ENCODE results near the gene PLEK.
"Not testable (repeated sequence)": the region's sequence is repeated elsewhere in the genome, so short reads cannot be mapped to it uniquely, and the experiment has no call there.

Gene PLEK

DNA sequence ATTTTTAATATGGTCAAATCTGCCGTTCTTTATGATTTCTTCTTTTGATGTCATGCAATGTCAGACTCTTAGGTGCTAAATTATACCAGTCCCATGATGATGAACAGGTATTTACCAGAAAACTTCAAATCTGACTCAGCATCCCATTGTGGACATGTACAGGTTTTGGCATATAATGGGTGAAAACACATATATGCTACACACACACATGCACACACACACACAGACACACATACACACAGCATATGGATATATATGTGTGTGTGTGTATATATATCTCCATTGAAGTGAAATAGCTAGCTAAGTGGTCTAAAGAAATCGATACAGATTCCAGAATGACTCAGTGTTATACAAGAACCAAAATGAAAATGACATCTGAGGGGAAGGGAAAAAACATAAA lies 7.4 kb downstream of the PLEK start:
- in situ Hi-C loops (cut with HindIII; ENCODE audit: low pct_ligation_motif_present, low sequenced_read_pairs) = no loop called here
- Histone ChIP-seq H3K4me3 (ENCODE audit: low read depth, low read length) (no peak overlapping the region), H3K27me3 (replicated peaks) (no peaks in the 10 kb centered on the region), H3K27ac (no peak overlapping the region), H3K36me3 (replicated peaks) (no peaks in the 10 kb centered on the region)
- DNase-seq = no peak
- no peak for TF ChIP-seq CTCF (IDR thresholded peaks at IDR 0.05; ENCODE audit: low read depth, low read length, missing control alignments)

DNA sequence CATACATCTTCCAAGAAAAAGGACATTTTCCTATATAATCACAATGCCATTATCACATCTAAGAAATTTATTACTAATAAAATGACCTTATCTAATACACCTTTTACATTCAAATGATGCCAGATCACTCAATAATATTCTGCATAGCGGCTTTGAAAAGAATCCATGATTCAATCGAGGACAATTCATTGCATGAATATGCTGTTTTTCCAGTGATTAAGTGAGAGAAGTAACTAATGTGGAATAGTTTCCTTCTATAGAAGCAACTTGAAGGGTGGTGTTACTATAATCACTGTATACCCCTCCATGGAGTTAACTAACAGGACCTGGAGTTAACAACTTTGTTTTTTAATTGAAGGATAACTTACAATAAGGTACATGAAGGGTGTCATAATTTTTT lies 9.1 kb downstream of the PLEK start:
- H3K27me3 ChIP-seq (replicated peaks) = no peaks in the 10 kb centered on the region
- no peaks in the 10 kb centered on the region for H3K36me3 ChIP-seq (replicated peaks)
- no peak for TF ChIP-seq CTCF (IDR thresholded peaks at IDR 0.05; ENCODE audit: low read depth, low read length, missing control alignments)
- H3K27ac ChIP-seq = no peak overlapping the region
- no peak for DNase-seq
- in situ Hi-C loops (cut with HindIII; ENCODE audit: low pct_ligation_motif_present, low sequenced_read_pairs) = no loop called here
- H3K4me3 ChIP-seq (ENCODE audit: low read depth, low read length) = no peak overlapping the region

DNA sequence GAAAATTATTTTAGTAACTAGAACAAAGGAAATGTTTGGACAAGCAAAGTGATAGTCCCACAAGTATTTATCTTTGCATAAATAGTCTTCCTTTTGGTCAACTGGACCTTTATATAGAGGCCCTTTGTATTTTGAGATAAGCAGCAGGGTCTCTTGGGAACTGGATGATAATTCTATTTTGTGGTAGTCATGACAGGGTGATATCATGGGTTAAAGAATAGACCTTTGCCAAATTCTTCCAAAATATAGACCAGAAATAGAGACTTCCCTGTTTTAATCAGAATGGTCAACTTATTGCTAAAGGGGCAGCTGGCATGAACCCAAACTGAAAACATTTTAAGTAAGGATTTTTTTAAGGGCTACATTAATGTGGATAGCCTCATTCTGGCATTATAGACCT lies 10.5 kb downstream of the PLEK start:
- in situ Hi-C loops (cut with HindIII; ENCODE audit: low pct_ligation_motif_present, low sequenced_read_pairs) = no loop called here
- no peak overlapping the region for H3K27ac ChIP-seq
- H3K27me3 ChIP-seq (replicated peaks) = no peaks in the 10 kb centered on the region
- no peaks in the 10 kb centered on the region for H3K36me3 ChIP-seq (replicated peaks)
- H3K4me3 ChIP-seq (ENCODE audit: low read depth, low read length) = no peak overlapping the region
- TF ChIP-seq CTCF (IDR thresholded peaks at IDR 0.05; ENCODE audit: low read depth, low read length, missing control alignments) = no peak
- DNase-seq = no peak

DNA sequence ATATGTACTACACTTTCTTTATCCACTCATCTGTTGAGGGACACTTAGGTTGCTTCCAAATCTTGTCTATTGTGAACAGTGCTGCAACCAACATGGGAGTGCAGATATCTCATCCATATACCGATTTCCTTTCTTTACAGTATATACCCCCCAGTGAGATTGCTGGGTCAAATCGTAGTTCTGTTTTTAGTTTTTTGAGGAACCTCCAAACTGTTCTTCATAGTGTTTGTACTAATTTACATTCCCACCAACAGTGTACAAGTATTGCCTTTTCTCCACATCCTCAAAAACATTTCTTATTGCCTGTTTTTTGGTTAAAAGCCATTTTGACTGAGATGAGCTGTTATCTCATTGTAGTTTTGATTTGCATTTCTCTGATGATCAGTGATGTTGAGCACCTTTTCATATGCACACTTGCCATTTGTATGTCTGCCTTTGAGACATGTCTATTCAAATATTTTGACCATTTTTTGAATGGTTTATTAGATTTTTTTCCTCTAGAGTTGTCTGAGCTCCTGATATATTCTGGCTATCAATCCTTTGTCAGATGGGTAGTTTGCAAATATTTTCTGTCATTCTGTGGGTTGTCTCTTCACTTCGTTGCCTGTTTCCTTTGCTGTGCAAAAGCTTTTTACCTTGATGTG lies 12.2 kb downstream of the PLEK start:
- DNase-seq = no peak
- TF ChIP-seq CTCF (IDR thresholded peaks at IDR 0.05; ENCODE audit: low read depth, low read length, missing control alignments) = no peak
- no peaks in the 10 kb centered on the region for H3K27me3 ChIP-seq (replicated peaks)
- H3K27ac ChIP-seq = no peak overlapping the region
- no peak overlapping the region for H3K4me3 ChIP-seq (ENCODE audit: low read depth, low read length)
- H3K36me3 ChIP-seq (replicated peaks) = no peaks in the 10 kb centered on the region
- in situ Hi-C loops (cut with HindIII; ENCODE audit: low pct_ligation_motif_present, low sequenced_read_pairs) = no loop called here

- H3K27me3 ChIP-seq (replicated peaks); H3K4me3 ChIP-seq (ENCODE audit: low read depth, low read length); DNase-seq; H3K36me3 ChIP-seq (replicated peaks); H3K27ac ChIP-seq; in situ Hi-C loops (cut with HindIII; ENCODE audit: low pct_ligation_motif_present, low sequenced_read_pairs): not testable (repeated sequence)
These were observed 13.7 kb downstream of the PLEK start for GRCh38 chr2:68378779-68379178.

DNA sequence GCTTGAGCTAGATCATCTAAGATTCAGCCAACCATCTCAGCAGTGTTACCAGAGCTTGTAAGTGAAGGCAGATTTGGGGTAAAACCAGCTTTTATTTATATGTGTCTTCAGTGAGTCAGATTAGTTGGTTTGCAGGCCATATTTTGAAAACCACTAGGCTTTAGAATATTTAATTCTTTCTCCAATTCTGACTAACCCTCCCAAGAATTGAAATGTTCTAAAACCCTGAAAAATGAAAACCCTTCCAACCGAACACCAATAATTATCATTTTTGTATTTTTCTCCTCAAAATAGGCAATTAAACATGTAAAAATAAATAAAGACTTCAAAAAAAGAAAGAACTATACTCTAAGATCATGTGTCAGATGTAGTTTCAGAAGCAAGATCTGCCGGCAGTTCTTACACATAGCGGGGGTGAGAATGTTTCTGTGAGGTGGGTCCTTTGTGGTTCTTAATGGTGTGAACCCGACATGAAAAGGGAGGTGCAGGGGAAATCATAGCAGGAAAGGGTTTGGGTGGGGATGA lies 14.2 kb downstream of the PLEK start:
- TF ChIP-seq CTCF (IDR thresholded peaks at IDR 0.05; ENCODE audit: low read depth, low read length, missing control alignments) = no peak
- Histone ChIP-seq H3K36me3 (replicated peaks) (no peaks in the 10 kb centered on the region), H3K27ac (no peak overlapping the region), H3K27me3 (replicated peaks) (peaks cover 2% of the 10 kb centered on the region), H3K4me3 (ENCODE audit: low read depth, low read length) (no peak overlapping the region)
- no peak for DNase-seq
- in situ Hi-C loops (cut with HindIII; ENCODE audit: low pct_ligation_motif_present, low sequenced_read_pairs) = no loop called here
